Measurements from ENCODE around the gene XRRA1. TPM values are rescaled to one million over a fixed set of nuclear protein-coding genes. Genes with fewer than 3 reads are reported as not detected.

The XRRA1 gene
- total RNA-seq, 1 experiment from 2014 or later, result 34.1 TPM

DNA sequence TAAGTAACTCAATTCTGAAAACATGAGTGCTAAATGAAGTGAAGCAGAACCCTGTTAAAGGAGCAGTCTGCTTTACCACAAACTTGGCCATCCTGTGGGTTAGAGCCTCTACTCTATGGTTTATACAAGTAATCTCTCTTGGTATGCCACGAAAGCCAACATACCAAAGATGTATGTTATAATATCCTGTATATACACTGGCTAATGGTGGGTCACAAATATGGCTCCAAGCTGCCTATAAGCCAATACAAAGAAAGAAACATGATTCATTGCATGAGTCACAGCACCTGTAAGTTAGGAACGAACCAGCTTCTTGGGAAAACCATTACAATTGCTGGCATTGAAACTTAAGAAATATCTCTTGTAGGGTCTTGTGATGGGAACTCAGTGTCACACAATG is 16.1 kb downstream of the XRRA1 start:
- ATAC-seq (no peak), DNase-seq (ENCODE audit: low read depth, low spot score) (no peak)
- no TSS peak for BruUV-seq (replicated peaks)
- in situ Hi-C loops (cut with HindIII; ENCODE audit: low pct_unique_long_range_greater_than_20kb, low sequenced_read_pairs) (no loop called here), intact Hi-C loops (cut with micrococcal nuclease; ENCODE audit: unreplicated experiment) (no loop called here)
- Histone ChIP-seq H3K27me3 (ENCODE audit: control insufficient read depth, insufficient read depth, low read length) (no peaks in the 10 kb centered on the region), H3K9me3 (ENCODE audit: control insufficient read depth, insufficient read depth, low read depth, low read length) (no peaks in the 10 kb centered on the region), H3K4me3 (ENCODE audit: low read depth in 2 of 2, low read length in 2 of 2) (no peak overlapping the region), H3K4me1 (ENCODE audit: control insufficient read depth, insufficient read depth, low read length) (no peaks in the 10 kb centered on the region), H3K36me3 (ENCODE audit: control insufficient read depth, insufficient read depth, low read length) (peaks cover 23% of the 10 kb centered on the region), H3K27ac (ENCODE audit: low read length) (no peak overlapping the region)
- CTCF ChIA-PET, result no interaction called here
- POLR2A ChIA-PET, result no interaction called here
- TF ChIP-seq POLR2AphosphoS5 (IDR thresholded peaks at IDR 0.05; ENCODE audit: low read depth, low read length), result no peak
- no peak for TF ChIP-seq TCF7L2 (IDR thresholded peaks at IDR 0.05; ENCODE audit: low read depth, low read length)
- TF ChIP-seq CTCF (IDR thresholded peaks at IDR 0.05), result no peak
- TF ChIP-seq, protein P1, sequence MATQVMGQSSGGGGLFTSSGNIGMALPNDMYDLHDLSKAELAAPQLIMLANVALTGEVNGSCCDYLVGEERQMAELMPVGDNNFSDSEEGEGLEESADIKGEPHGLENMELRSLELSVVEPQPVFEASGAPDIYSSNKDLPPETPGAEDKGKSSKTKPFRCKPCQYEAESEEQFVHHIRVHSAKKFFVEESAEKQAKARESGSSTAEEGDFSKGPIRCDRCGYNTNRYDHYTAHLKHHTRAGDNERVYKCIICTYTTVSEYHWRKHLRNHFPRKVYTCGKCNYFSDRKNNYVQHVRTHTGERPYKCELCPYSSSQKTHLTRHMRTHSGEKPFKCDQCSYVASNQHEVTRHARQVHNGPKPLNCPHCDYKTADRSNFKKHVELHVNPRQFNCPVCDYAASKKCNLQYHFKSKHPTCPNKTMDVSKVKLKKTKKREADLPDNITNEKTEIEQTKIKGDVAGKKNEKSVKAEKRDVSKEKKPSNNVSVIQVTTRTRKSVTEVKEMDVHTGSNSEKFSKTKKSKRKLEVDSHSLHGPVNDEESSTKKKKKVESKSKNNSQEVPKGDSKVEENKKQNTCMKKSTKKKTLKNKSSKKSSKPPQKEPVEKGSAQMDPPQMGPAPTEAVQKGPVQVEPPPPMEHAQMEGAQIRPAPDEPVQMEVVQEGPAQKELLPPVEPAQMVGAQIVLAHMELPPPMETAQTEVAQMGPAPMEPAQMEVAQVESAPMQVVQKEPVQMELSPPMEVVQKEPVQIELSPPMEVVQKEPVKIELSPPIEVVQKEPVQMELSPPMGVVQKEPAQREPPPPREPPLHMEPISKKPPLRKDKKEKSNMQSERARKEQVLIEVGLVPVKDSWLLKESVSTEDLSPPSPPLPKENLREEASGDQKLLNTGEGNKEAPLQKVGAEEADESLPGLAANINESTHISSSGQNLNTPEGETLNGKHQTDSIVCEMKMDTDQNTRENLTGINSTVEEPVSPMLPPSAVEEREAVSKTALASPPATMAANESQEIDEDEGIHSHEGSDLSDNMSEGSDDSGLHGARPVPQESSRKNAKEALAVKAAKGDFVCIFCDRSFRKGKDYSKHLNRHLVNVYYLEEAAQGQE (IDR thresholded peaks at IDR 0.05; ENCODE audit: insufficient read depth in 1 of 2, low read depth in 2 of 2, low read length in 1 of 2), result no peak
- TF ChIP-seq SIN3A (IDR thresholded peaks at IDR 0.05; ENCODE audit: borderline replicate concordance, insufficient read depth, low read depth, low read length), result no peak

DNA sequence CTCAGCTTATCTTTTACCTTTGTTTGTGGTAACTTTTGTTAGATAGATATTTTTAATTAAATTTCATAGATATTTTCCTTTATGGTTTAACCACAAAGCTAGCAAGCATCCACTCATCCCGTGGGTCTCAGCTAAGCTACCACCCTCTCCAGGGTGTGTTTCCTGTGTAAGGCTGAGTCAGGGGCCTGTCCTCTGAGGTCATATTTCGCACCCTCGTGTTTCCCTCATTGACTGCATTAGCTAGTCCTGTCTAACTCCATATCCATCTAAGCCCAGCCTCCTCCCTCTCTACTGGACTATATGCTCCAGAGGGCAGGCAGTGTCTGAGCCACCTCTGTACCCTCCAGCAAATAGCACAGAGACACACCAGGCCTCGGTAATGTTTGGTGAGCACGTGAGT is 16.7 kb downstream of the XRRA1 start:
- Histone ChIP-seq H3K4me1 (ENCODE audit: control insufficient read depth, insufficient read depth, low read length) (no peaks in the 10 kb centered on the region), H3K9me3 (ENCODE audit: control insufficient read depth, insufficient read depth, low read depth, low read length) (no peaks in the 10 kb centered on the region), H3K36me3 (ENCODE audit: control insufficient read depth, insufficient read depth, low read length) (peaks cover 21% of the 10 kb centered on the region), H3K27me3 (ENCODE audit: control insufficient read depth, insufficient read depth, low read length) (no peaks in the 10 kb centered on the region), H3K27ac (ENCODE audit: low read length) (no peak overlapping the region), H3K4me3 (ENCODE audit: low read depth in 2 of 2, low read length in 2 of 2) (no peak overlapping the region)
- TF ChIP-seq, protein P1 (IDR thresholded peaks at IDR 0.05; ENCODE audit: insufficient read depth in 1 of 2, low read depth in 2 of 2, low read length in 1 of 2), result no peak
- no peak for TF ChIP-seq TCF7L2 (IDR thresholded peaks at IDR 0.05; ENCODE audit: low read depth, low read length)
- no peak for TF ChIP-seq POLR2AphosphoS5 (IDR thresholded peaks at IDR 0.05; ENCODE audit: low read depth, low read length)
- TF ChIP-seq SIN3A (IDR thresholded peaks at IDR 0.05; ENCODE audit: borderline replicate concordance, insufficient read depth, low read depth, low read length), result no peak
- TF ChIP-seq CTCF (IDR thresholded peaks at IDR 0.05), result no peak
- ChIA-PET CTCF (interaction anchor here (0.6 kb wide), 1 partner anchor 8 kb away, joined by 3 read pairs; no protein-coding TSS in a partner anchor), POLR2A (no interaction called here)
- DNase-seq (ENCODE audit: low read depth, low spot score) (no peak), ATAC-seq (no peak)
- in situ Hi-C loops (cut with HindIII; ENCODE audit: low pct_unique_long_range_greater_than_20kb, low sequenced_read_pairs), result no loop called here
- intact Hi-C loops (cut with micrococcal nuclease; ENCODE audit: unreplicated experiment), result no loop called here
- no TSS peak for BruUV-seq (replicated peaks)
